ENCODE data around the gene CHCHD10.

GRCh38 chr22:23806837-23807236, 39.1 kb upstream of the CHCHD10 start:
- no peak for TF ChIP-seq CTCF (IDR thresholded peaks at IDR 0.05)
- TF ChIP-seq POLR2AphosphoS5 (IDR thresholded peaks at IDR 0.05) = no peak
